Mesothelial cell of epicardium (in vitro differentiated cells): Measurements from ENCODE around the gene WAPL. TPM values are rescaled to one million over a fixed set of nuclear protein-coding genes. Genes with fewer than 3 reads are reported as not detected.

Experiments used
- DNase-seq, 2 experiments: peaks; one replicate each; pipeline ENCODE4 v3.0.0; 2021; ENCODE audit warnings: low spot score in 2 of 2; ENCODE audit not compliant: unreplicated experiment in 2 of 2
- H3K27ac Mint-ChIP-seq: 2 replicates; pipeline ENCODE4 v1.8.0; 2021; ENCODE audit warnings: mixed read lengths
- H3K27me3 Mint-ChIP-seq: 2 replicates; pipeline ENCODE4 v1.8.0; 2021; ENCODE audit warnings: low read depth, mixed read lengths
- H3K36me3 Mint-ChIP-seq: 2 replicates; pipeline ENCODE4 v1.8.0; 2021; ENCODE audit warnings: mixed read lengths
- H3K4me1 Mint-ChIP-seq: 2 replicates; pipeline ENCODE4 v1.8.0; 2021; ENCODE audit warnings: mixed read lengths
- H3K4me3 Mint-ChIP-seq: 2 replicates; pipeline ENCODE4 v1.8.0; 2021; ENCODE audit warnings: mild to moderate bottlenecking, moderate library complexity, mixed read lengths
- H3K9me3 Mint-ChIP-seq: 2 replicates; pipeline ENCODE4 v1.8.0; 2021; ENCODE audit warnings: mixed read lengths
- CTCF ChIP-seq: fragments of 200-600 bp; sonication (generic); IDR thresholded peaks from one replicate; pipeline ENCODE4 v1.5.0; 2021; ENCODE audit warnings: antibody characterized with exemption; ENCODE audit not compliant: unreplicated experiment
- total RNA-seq: library from RNA; stranded (reverse); gene quantifications from 3 replicates; pipeline ENCODE4 v1.2.1, GENCODE V29; 2021

The WAPL gene
- total RNA-seq, 1 donor from 2014 or later: 43.4 TPM

- DNase-seq: no peak
- Mint-ChIP-seq H3K27me3 (peaks cover 32% of the 10 kb centered on the region), H3K4me3 (no peak overlapping the region), H3K9me3 (peaks cover 8% of the 10 kb centered on the region), H3K36me3 (peaks cover 2% of the 10 kb centered on the region), H3K27ac (no peak overlapping the region), H3K4me1 (peaks cover 5% of the 10 kb centered on the region)
- no peak for TF ChIP-seq CTCF
Observed at GRCh38 chr10:86415116-86415515, 106.5 kb downstream of the WAPL start.

GRCh38 chr10:86413046-86413728, 108.4 kb downstream of the WAPL start:
- peaks cover 8% of the 10 kb centered on the region for H3K9me3 Mint-ChIP-seq
- peaks cover 2% of the 10 kb centered on the region for H3K36me3 Mint-ChIP-seq
- peaks cover 23% of the 10 kb centered on the region for H3K27me3 Mint-ChIP-seq
- peaks cover 5% of the 10 kb centered on the region for H3K4me1 Mint-ChIP-seq
- no peak for DNase-seq
- no peak for TF ChIP-seq CTCF
- H3K4me3 Mint-ChIP-seq: no peak overlapping the region
- no peak overlapping the region for H3K27ac Mint-ChIP-seq

- H3K27me3 Mint-ChIP-seq: peaks cover 22% of the 10 kb centered on the region
- peaks cover 2% of the 10 kb centered on the region for H3K36me3 Mint-ChIP-seq
- no peak for DNase-seq
- no peak overlapping the region for H3K27ac Mint-ChIP-seq
- H3K4me3 Mint-ChIP-seq: no peak overlapping the region
- TF ChIP-seq CTCF: no peak
- peaks cover 5% of the 10 kb centered on the region for H3K4me1 Mint-ChIP-seq
- peaks cover 8% of the 10 kb centered on the region for H3K9me3 Mint-ChIP-seq
Observed at GRCh38 chr10:86411852-86412560, 109.6 kb downstream of the WAPL start.

- Mint-ChIP-seq H3K4me1 (peaks cover 5% of the 10 kb centered on the region), H3K9me3 (peaks cover 8% of the 10 kb centered on the region), H3K27me3 (peaks cover 20% of the 10 kb centered on the region), H3K4me3 (no peak overlapping the region), H3K36me3 (peaks cover 2% of the 10 kb centered on the region), H3K27ac (peak overlapping the region; percentile 33)
- DNase-seq: no peak
- TF ChIP-seq CTCF: no peak
Observed at GRCh38 chr10:86411281-86411841, 110.2 kb downstream of the WAPL start.

- Mint-ChIP-seq H3K27ac (no peak overlapping the region), H3K36me3 (peaks cover 2% of the 10 kb centered on the region), H3K27me3 (peaks cover 16% of the 10 kb centered on the region), H3K4me1 (peaks cover 5% of the 10 kb centered on the region), H3K4me3 (no peak overlapping the region), H3K9me3 (peaks cover 8% of the 10 kb centered on the region)
- TF ChIP-seq CTCF: no peak
- DNase-seq: no peak
Observed at GRCh38 chr10:86410542-86411124, 111.0 kb downstream of the WAPL start.
